WTC11 (cell line): ENCODE results near the gene ARHGAP26. TPM values are rescaled to one million over a fixed set of nuclear protein-coding genes. Genes with fewer than 3 reads are reported as not detected.
A peak's percentile ranks its signal among the peaks of the same experiment; 100 is the strongest.

Source experiments
- ATAC-seq: fragments of 200-7000 bp; cut with Tn5 transposase; 2 replicates; pipeline ENCODE4 v1.10.0; 2021; ENCODE audit warnings: mild to moderate bottlenecking, moderate library complexity
- CTCF ChIA-PET: fragments of 300-600 bp; sonication (Branson Sonifier 250); formaldehyde crosslinking; loops from one replicate; lab custom pipeline; 2021; ENCODE audit warnings: antibody characterized with exemption; lab: Charles Lee
- POLR2A ChIA-PET: fragments of 350-600 bp; sonication (Branson Sonifier 250); formaldehyde crosslinking; loops from one replicate; lab custom pipeline; 2021; ENCODE audit warnings: antibody characterized with exemption; lab: Charles Lee
- DNase-seq: peaks from one replicate; pipeline ENCODE4 v3.0.0; 2021; ENCODE audit warnings: low spot score
- H3K27ac Mint-ChIP-seq: 2 replicates; pipeline ENCODE4 v1.8.0; 2021; ENCODE audit warnings: mixed read lengths
- H3K27me3 Mint-ChIP-seq: 2 replicates; pipeline ENCODE4 v1.8.0; 2021; ENCODE audit warnings: low read depth, mild to moderate bottlenecking, moderate library complexity, mixed read lengths
- H3K36me3 Mint-ChIP-seq: 2 replicates; pipeline ENCODE4 v1.8.0; 2021; ENCODE audit warnings: mixed read lengths
- H3K4me1 Mint-ChIP-seq: 2 replicates; pipeline ENCODE4 v1.8.0; 2022; ENCODE audit warnings: mixed read lengths
- H3K4me3 Mint-ChIP-seq: 2 replicates; pipeline ENCODE4 v1.8.0; 2021; ENCODE audit warnings: mild to moderate bottlenecking, moderate library complexity, mixed read lengths
- H3K9me3 Mint-ChIP-seq: 2 replicates; pipeline ENCODE4 v1.8.0; 2021; ENCODE audit warnings: mixed read lengths
- E2F4 ChIP-seq: sonication (generic); formaldehyde crosslinking; IDR thresholded peaks from 2 replicates; pipeline ENCODE4 v1.8.1; 2022; ENCODE audit warnings: low read depth, mild to moderate bottlenecking, moderate library complexity, missing genetic modification reagents, borderline replicate concordance
- ELF4 ChIP-seq: sonication (generic); formaldehyde crosslinking; IDR thresholded peaks from 2 replicates; pipeline ENCODE4 v1.8.1; 2022; ENCODE audit warnings: low read depth, mild to moderate bottlenecking, moderate library complexity, missing genetic modification reagents
- ERG ChIP-seq: fragments of 250-450 bp; sonication (Bioruptor Pico); IDR thresholded peaks from 2 replicates; pipeline ENCODE4 v1.8.0; 2021; ENCODE audit warnings: mild to moderate bottlenecking
- FOXK1 ChIP-seq: sonication (generic); formaldehyde crosslinking; IDR thresholded peaks from 2 replicates; pipeline ENCODE4 v1.8.0; 2022; ENCODE audit warnings: mild to moderate bottlenecking, moderate library complexity, missing genetic modification reagents
- FOXP4 ChIP-seq: sonication (generic); formaldehyde crosslinking; IDR thresholded peaks from 2 replicates; pipeline ENCODE4 v1.8.0; 2022; ENCODE audit warnings: mild to moderate bottlenecking, missing genetic modification reagents
- MAX ChIP-seq: sonication (generic); formaldehyde crosslinking; IDR thresholded peaks from 2 replicates; pipeline ENCODE4 v1.8.0; 2022; ENCODE audit warnings: mild to moderate bottlenecking, missing genetic modification reagents
- NR2C2 ChIP-seq: sonication (generic); formaldehyde crosslinking; IDR thresholded peaks from 2 replicates; pipeline ENCODE4 v1.8.0; 2022; ENCODE audit warnings: mild to moderate bottlenecking, missing genetic modification reagents
- OVOL2 ChIP-seq: fragments of 250-450 bp; sonication (Bioruptor Pico); IDR thresholded peaks from 2 replicates; pipeline ENCODE4 v1.9.0; 2021; ENCODE audit warnings: mild to moderate bottlenecking, borderline replicate concordance
- PRDM15 ChIP-seq: sonication (generic); formaldehyde crosslinking; IDR thresholded peaks from 2 replicates; pipeline ENCODE4 v1.8.0; 2022; ENCODE audit warnings: missing genetic modification reagents
- PRRX2 ChIP-seq: fragments of 250-450 bp; sonication (Bioruptor Pico); IDR thresholded peaks from 2 replicates; pipeline ENCODE4 v1.8.0; 2021; ENCODE audit warnings: mild to moderate bottlenecking
- TEAD1 ChIP-seq: sonication (generic); formaldehyde crosslinking; IDR thresholded peaks from 2 replicates; pipeline ENCODE4 v1.8.0; 2022; ENCODE audit warnings: mild to moderate bottlenecking, missing genetic modification reagents
- ZMAT4 ChIP-seq: fragments of 250-450 bp; sonication (Bioruptor Pico); IDR thresholded peaks from 2 replicates; pipeline ENCODE4 v1.9.0; 2021; ENCODE audit warnings: mild to moderate bottlenecking
- ZNF219 ChIP-seq: sonication (generic); formaldehyde crosslinking; IDR thresholded peaks from 2 replicates; pipeline ENCODE4 v1.8.0; 2023; ENCODE audit warnings: missing genetic modification reagents, mild to moderate bottlenecking, borderline replicate concordance
- ZNF396 ChIP-seq: fragments of 250-450 bp; sonication (Bioruptor Pico); IDR thresholded peaks from 2 replicates; pipeline ENCODE4 v1.8.0; 2021; ENCODE audit warnings: mild to moderate bottlenecking, moderate library complexity, borderline replicate concordance
- ZNF416 ChIP-seq: fragments of 250-450 bp; sonication (Bioruptor Pico); IDR thresholded peaks from 2 replicates; pipeline ENCODE4 v1.9.0; 2021; ENCODE audit warnings: mild to moderate bottlenecking, inconsistent platforms
- ZNF423 ChIP-seq: fragments of 250-450 bp; sonication (Bioruptor Pico); IDR thresholded peaks from 2 replicates; pipeline ENCODE4 v2.1.2; 2022; ENCODE audit warnings: mild to moderate bottlenecking, moderate library complexity
- ZNF671 ChIP-seq: fragments of 250-450 bp; sonication (Bioruptor Pico); IDR thresholded peaks from 2 replicates; pipeline ENCODE4 v1.8.0; 2021; ENCODE audit warnings: mild to moderate bottlenecking
- total RNA-seq: library from RNA; stranded (reverse); gene quantifications from 3 replicates; pipeline ENCODE4 v1.2.3, GENCODE V29; 2021

The ARHGAP26 gene
- total RNA-seq, 1 experiment from 2014 or later, result 22.3 TPM

GRCh38 chr5:143037071-143037470 lies 266.9 kb downstream of the ARHGAP26 start (continued):
- TF ChIP-seq ERG (CRISPR knock-in tag) (0 out of 2 replicates have a peak, but pooled peaks have one; percentile 10), ZMAT4 (CRISPR knock-in tag) (no peak), ZNF219 (CRISPR knock-in tag) (no peak), ZNF423 (CRISPR knock-in tag) (peak; percentile 85), OVOL2 (CRISPR knock-in tag) (no peak), ZNF416 (CRISPR knock-in tag) (no peak), FOXP4 (CRISPR knock-in tag) (peak; percentile 95; the same call in 1 of the 2 replicates), PRDM15 (CRISPR knock-in tag) (no peak), ZNF671 (CRISPR knock-in tag) (peak; percentile 67; the same call in 1 of the 2 replicates), PRRX2 (0 out of 2 replicates have a peak, but pooled peaks have one; percentile 26), FOXK1 (CRISPR knock-in tag) (peak; percentile 51; the same call in 1 of the 2 replicates), TEAD1 (CRISPR knock-in tag) (peak; percentile 79; the same call in 1 of the 2 replicates), ZNF396 (CRISPR knock-in tag) (no peak)

GRCh38 chr5:143037708-143038107 lies 267.5 kb downstream of the ARHGAP26 start:
- CTCF ChIA-PET, result interaction anchor here (1.0 to 1.4 kb wide), 4 partner anchors 14 to 284 kb away, joined by 3 to 4 read pairs (median 3); no protein-coding TSS in a partner anchor
- TF ChIP-seq ERG (CRISPR knock-in tag), result no peak
- TF ChIP-seq ELF4 (CRISPR knock-in tag), result no peak
- TF ChIP-seq ZNF396 (CRISPR knock-in tag), result no peak
- TF ChIP-seq MAX (CRISPR knock-in tag), result no peak
- TF ChIP-seq NR2C2 (CRISPR knock-in tag), result no peak
- no peak for TF ChIP-seq E2F4 (CRISPR knock-in tag)
- no peak for TF ChIP-seq OVOL2 (CRISPR knock-in tag)
- DNase-seq, result no peak
- Mint-ChIP-seq H3K4me3 (no peak overlapping the region), H3K36me3 (peaks cover 4% of the 10 kb centered on the region), H3K4me1 (peaks cover 66% of the 10 kb centered on the region), H3K9me3 (peaks cover 2% of the 10 kb centered on the region; the same call in 1 of the 2 replicates), H3K27me3 (no peaks in the 10 kb centered on the region), H3K27ac (peak overlapping the region; percentile 95)
- no peak for ATAC-seq
- POLR2A ChIA-PET, result no interaction called here
